HepG2 (cell line): ENCODE results near the gene TM4SF1. TPM values are rescaled to one million over a fixed set of nuclear protein-coding genes. Genes with fewer than 3 reads are reported as not detected.

Experiments
- ATAC-seq: fragments of 200-7000 bp; cut with Tn5 transposase; 3 replicates; pipeline ENCODE4 v1.9.1; 2020; ENCODE audit warnings: mild to moderate bottlenecking, moderate library complexity
- BruUV-seq: library from RNA; stranded (reverse); fragments of 400-500 nt; replicated peaks from 2 replicates; lab custom pipeline; 2021; lab: Mats Ljungman, UMichigan
- CTCF ChIA-PET: fragments of 300-600 bp; formaldehyde crosslinking; extraction: SDS; loops from one replicate; lab custom pipeline; 2021; ENCODE audit warnings: low total read pairs, inconsistent platforms, low intra/inter-chr PET ratio; lab: Yijun Ruan, JAX
- POLR2A ChIA-PET: fragments of 350-600 bp; sonication (Branson Sonifier 250); formaldehyde crosslinking; loops from one replicate; lab custom pipeline; 2020; ENCODE audit warnings: antibody characterized with exemption, inconsistent platforms; lab: Yijun Ruan, JAX
- DNase-seq: peaks from one replicate; pipeline ENCODE4 v3.0.0-alpha.2; 2015; ENCODE audit warnings: low spot score
- FAIRE-seq: peaks from 3 replicates; lab custom pipeline; 2011; peaks lifted over from hg19 to GRCh38; lab: Jason Lieb, UNC
- H2AFZ ChIP-seq: one replicate; pipeline ENCODE4 v1.6.1; 2011; ENCODE audit warnings: low read length, inconsistent platforms
- H3K27ac ChIP-seq: fragments of 300-600 bp; 3 replicates; pipeline ENCODE4 v1.8.0; 2011; ENCODE audit warnings: mixed run types, mild to moderate bottlenecking, mixed read lengths, low read length, inconsistent platforms; ENCODE audit not compliant: insufficient read depth; ENCODE audit errors: extremely low read length
- H3K27me3 ChIP-seq, 2 experiments: fragments of 200-600 bp in 1 of 2; 2 replicates in 1 of 2; 3 replicates in 1 of 2; pipeline versions ENCODE4 v1.6.0 to v1.8.0; 2011; ENCODE audit warnings: low read length in 2 of 2, mild to moderate bottlenecking in 2 of 2, moderate library complexity in 2 of 2, inconsistent platforms in 1 of 2; ENCODE audit not compliant: insufficient read depth in 2 of 2, control insufficient read depth in 1 of 2
- H3K36me3 ChIP-seq, 2 experiments: fragments of 200-600 bp in 1 of 2; replicated peaks in 1 of 2; 2 replicates in 1 of 2; 3 replicates in 1 of 2; pipeline versions ENCODE4 v1.5.1 to v1.8.0; 2011; ENCODE audit warnings: low read length in 2 of 2, inconsistent platforms in 1 of 2; ENCODE audit not compliant: insufficient read depth in 2 of 2, control insufficient read depth in 1 of 2
- H3K4me1 ChIP-seq: 2 replicates; pipeline ENCODE4 v1.5.1; 2012; ENCODE audit warnings: low read length, inconsistent platforms; ENCODE audit not compliant: insufficient read depth
- H3K4me2 ChIP-seq: 2 replicates; pipeline ENCODE4 v1.6.0; 2011; ENCODE audit warnings: low read depth, low read length, inconsistent platforms
- H3K4me3 ChIP-seq, 3 experiments: fragments of 200-600 bp in 1 of 3; sonication (generic), shearing (Covaris generic) in 1 of 3; replicated peaks in 1 of 3; 2 replicates each; pipeline ENCODE4 v1.5.1; 2011 to 2016; ENCODE audit warnings: low read length in 3 of 3, inconsistent platforms in 2 of 3, low read depth in 2 of 3, mild to moderate bottlenecking in 2 of 3, control low read depth in 1 of 3, mixed read lengths in 1 of 3; ENCODE audit not compliant: insufficient read depth in 1 of 3
- H3K79me2 ChIP-seq: one replicate; pipeline ENCODE4 v1.6.1; 2011; ENCODE audit warnings: low read length, inconsistent platforms; ENCODE audit not compliant: insufficient read depth
- H3K9ac ChIP-seq: 2 replicates; pipeline ENCODE4 v1.6.0; 2011; ENCODE audit warnings: mild to moderate bottlenecking, low read depth, low read length, inconsistent platforms; ENCODE audit not compliant: insufficient read depth
- H3K9me3 ChIP-seq: 2 replicates; pipeline ENCODE4 v1.5.1; 2012; ENCODE audit warnings: mild to moderate bottlenecking, low read length
- H4K20me1 ChIP-seq: 2 replicates; pipeline ENCODE4 v1.6.0; 2011; ENCODE audit warnings: inconsistent platforms, mild to moderate bottlenecking, low read length, moderate library complexity; ENCODE audit not compliant: insufficient read depth
- HMG20A ChIP-seq: IDR thresholded peaks from 2 replicates; pipeline ENCODE4 v1.6.1; 2016; ENCODE audit warnings: borderline replicate concordance
- KMT2B ChIP-seq: IDR thresholded peaks from 2 replicates; pipeline ENCODE4 v1.6.1; 2016; ENCODE audit warnings: missing genetic modification reagents, missing compliant biosample characterization
- U2AF2 ChIP-seq: fragments of 200-400 bp; formaldehyde crosslinking; IDR thresholded peaks from 2 replicates; pipeline ENCODE4 v1.6.1; 2017; ENCODE audit warnings: low read depth, mild to moderate bottlenecking, low read length
- ZNF567 ChIP-seq: sonication (generic); formaldehyde crosslinking; IDR thresholded peaks from 2 replicates; pipeline ENCODE4 v1.8.1; 2023; ENCODE audit warnings: mild to moderate bottlenecking, missing genetic modification reagents, borderline replicate concordance
- ZNF790 ChIP-seq: sonication (generic); formaldehyde crosslinking; IDR thresholded peaks from 2 replicates; pipeline ENCODE4 v1.8.0; 2022; ENCODE audit warnings: missing genetic modification reagents, mild to moderate bottlenecking, borderline replicate concordance
- WGBS: methylation state at CpG from one replicate; pipeline ENCODE4 v1.1.6; 2017; ENCODE audit warnings: low lambda C conversion rate; 5-methylcytosine and 5-hydroxymethylcytosine counted together
- in situ Hi-C: cut with HindIII; loops from 2 replicates; pipeline ENCODE4 v1.10.0; 2017; ENCODE audit warnings: low pct_unique_long_range_greater_than_20kb; ENCODE audit not compliant: extremely low pct_ligation_motif_present
- intact Hi-C: fragments of 100-400 bp; cut with micrococcal nuclease; formaldehyde crosslinking; loops from one replicate; pipeline ENCODE4 v1.10.0; 2022; ENCODE audit not compliant: unreplicated experiment
- polyA plus RNA-seq, 8 experiments: library from polyadenylated mRNA; depleted of rRNA in 3 of 8; stranded (reverse) in 7 of 8; unstranded in 1 of 8; fragments of >200 nt; fragmentation: Illumina TruSeq in 4 of 8; extraction: Trizol in 4 of 8; gene quantifications; 2 replicates each; pipeline versions ENCODE4 v1.2.1 to v1.2.3, GENCODE V29; 2011 to 2016; ENCODE audit warnings: low read depth in 4 of 8, missing spikeins in 1 of 8, mixed read lengths in 1 of 8; ENCODE audit not compliant: insufficient read depth in 1 of 8
- total RNA-seq, 5 experiments: library from RNA; depleted of rRNA; stranded (reverse); fragments of >200 nt; fragmentation: Illumina TruSeq; extraction: Trizol; gene quantifications; 2 replicates each; pipeline ENCODE4 v1.2.3, GENCODE V29; 2016; ENCODE audit warnings: low read depth in 1 of 5
- TF ChIP-seq, protein P1 (sequence below): sonication (generic); formaldehyde crosslinking; conservative IDR thresholded peaks from 2 replicates; pipeline ENCODE4 v1.4.0; 2020; ENCODE audit warnings: missing genetic modification reagents
- TF ChIP-seq, protein P2 (sequence below): sonication (generic); formaldehyde crosslinking; IDR thresholded peaks from 2 replicates; pipeline ENCODE4 v1.4.0; 2020; ENCODE audit warnings: missing genetic modification reagents, borderline replicate concordance
- TF ChIP-seq, protein P3 (sequence below): IDR thresholded peaks from 2 replicates; pipeline ENCODE4 v1.6.1; 2016; ENCODE audit warnings: low read depth, control low read depth

Gene TM4SF1
- total and polyA plus RNA-seq, 2 of the 13 experiments (the other 11 are each of a cell fraction or from before 2014, with no cell fraction given): 431 to 1,359 TPM

DNA sequence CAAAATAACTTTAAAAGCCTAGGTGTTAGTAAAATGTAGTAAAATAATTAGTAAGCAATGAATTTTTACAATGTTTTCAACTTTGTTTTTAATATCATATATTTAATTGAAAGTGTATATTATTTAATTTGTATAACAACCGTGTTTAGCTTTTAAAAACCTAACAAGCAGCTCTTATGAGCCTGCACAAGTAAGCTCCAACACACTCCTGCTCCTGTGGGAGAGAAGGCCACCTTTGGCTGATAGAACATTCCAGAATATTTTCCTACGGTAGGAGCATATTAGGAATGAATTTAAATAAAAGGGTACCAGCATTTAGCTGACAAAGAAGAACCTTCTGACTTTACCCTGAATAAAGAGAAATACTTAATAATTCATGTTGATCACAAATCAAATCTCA is 40.3 kb upstream of the TM4SF1 start:
- no peak overlapping the region for H3K27ac ChIP-seq
- no peak for TF ChIP-seq ZNF567
- TF ChIP-seq, protein P1, sequence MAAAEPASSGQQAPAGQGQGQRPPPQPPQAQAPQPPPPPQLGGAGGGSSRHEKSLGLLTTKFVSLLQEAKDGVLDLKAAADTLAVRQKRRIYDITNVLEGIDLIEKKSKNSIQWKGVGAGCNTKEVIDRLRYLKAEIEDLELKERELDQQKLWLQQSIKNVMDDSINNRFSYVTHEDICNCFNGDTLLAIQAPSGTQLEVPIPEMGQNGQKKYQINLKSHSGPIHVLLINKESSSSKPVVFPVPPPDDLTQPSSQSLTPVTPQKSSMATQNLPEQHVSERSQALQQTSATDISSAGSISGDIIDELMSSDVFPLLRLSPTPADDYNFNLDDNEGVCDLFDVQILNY (CRISPR knock-in tag): no peak
- TF ChIP-seq KMT2B: no peak
- TF ChIP-seq ZNF790: no peak
- TF ChIP-seq HMG20A: no peak
- TF ChIP-seq, protein P2, sequence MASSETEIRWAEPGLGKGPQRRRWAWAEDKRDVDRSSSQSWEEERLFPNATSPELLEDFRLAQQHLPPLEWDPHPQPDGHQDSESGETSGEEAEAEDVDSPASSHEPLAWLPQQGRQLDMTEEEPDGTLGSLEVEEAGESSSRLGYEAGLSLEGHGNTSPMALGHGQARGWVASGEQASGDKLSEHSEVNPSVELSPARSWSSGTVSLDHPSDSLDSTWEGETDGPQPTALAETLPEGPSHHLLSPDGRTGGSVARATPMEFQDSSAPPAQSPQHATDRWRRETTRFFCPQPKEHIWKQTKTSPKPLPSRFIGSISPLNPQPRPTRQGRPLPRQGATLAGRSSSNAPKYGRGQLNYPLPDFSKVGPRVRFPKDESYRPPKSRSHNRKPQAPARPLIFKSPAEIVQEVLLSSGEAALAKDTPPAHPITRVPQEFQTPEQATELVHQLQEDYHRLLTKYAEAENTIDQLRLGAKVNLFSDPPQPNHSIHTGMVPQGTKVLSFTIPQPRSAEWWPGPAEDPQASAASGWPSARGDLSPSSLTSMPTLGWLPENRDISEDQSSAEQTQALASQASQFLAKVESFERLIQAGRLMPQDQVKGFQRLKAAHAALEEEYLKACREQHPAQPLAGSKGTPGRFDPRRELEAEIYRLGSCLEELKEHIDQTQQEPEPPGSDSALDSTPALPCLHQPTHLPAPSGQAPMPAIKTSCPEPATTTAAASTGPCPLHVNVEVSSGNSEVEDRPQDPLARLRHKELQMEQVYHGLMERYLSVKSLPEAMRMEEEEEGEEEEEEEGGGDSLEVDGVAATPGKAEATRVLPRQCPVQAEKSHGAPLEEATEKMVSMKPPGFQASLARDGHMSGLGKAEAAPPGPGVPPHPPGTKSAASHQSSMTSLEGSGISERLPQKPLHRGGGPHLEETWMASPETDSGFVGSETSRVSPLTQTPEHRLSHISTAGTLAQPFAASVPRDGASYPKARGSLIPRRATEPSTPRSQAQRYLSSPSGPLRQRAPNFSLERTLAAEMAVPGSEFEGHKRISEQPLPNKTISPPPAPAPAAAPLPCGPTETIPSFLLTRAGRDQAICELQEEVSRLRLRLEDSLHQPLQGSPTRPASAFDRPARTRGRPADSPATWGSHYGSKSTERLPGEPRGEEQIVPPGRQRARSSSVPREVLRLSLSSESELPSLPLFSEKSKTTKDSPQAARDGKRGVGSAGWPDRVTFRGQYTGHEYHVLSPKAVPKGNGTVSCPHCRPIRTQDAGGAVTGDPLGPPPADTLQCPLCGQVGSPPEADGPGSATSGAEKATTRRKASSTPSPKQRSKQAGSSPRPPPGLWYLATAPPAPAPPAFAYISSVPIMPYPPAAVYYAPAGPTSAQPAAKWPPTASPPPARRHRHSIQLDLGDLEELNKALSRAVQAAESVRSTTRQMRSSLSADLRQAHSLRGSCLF (CRISPR knock-in tag): no peak
- TF ChIP-seq, protein P3, sequence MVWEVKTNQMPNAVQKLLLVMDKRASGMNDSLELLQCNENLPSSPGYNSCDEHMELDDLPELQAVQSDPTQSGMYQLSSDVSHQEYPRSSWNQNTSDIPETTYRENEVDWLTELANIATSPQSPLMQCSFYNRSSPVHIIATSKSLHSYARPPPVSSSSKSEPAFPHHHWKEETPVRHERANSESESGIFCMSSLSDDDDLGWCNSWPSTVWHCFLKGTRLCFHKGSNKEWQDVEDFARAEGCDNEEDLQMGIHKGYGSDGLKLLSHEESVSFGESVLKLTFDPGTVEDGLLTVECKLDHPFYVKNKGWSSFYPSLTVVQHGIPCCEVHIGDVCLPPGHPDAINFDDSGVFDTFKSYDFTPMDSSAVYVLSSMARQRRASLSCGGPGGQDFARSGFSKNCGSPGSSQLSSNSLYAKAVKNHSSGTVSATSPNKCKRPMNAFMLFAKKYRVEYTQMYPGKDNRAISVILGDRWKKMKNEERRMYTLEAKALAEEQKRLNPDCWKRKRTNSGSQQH (CRISPR knock-in tag): no peak
- no peak for TF ChIP-seq U2AF2

More for the DNA sequence above, 40.3 kb upstream of the TM4SF1 start:
- Histone ChIP-seq H2AFZ (no peak overlapping the region), H3K79me2 (no peaks in the 10 kb centered on the region), H3K4me2 (no peak overlapping the region), H3K9me3 (no peaks in the 10 kb centered on the region), H3K4me3 (no peak overlapping the region), H4K20me1 (no peaks in the 10 kb centered on the region), H3K27me3 (no peaks in the 10 kb centered on the region), H3K4me1 (peaks cover 23% of the 10 kb centered on the region), H3K36me3 (no peaks in the 10 kb centered on the region), H3K9ac (no peak overlapping the region)
- ATAC-seq: no peak
- in situ Hi-C loops (no loop called here), intact Hi-C loops (no loop called here)
- 96% methylated on average over 2 of the region's 2 CpGs for WGBS
- CTCF ChIA-PET: no interaction called here
- no peak for DNase-seq
- POLR2A ChIA-PET: no interaction called here
- BruUV-seq: no TSS peak
- FAIRE-seq: no peak
